GM12891 (cell line): ENCODE results near the gene RBFOX2.

Experiments used
- POLR2A ChIP-seq: IDR thresholded peaks from 2 replicates; pipeline ENCODE4 v1.6.1; 2011; ENCODE audit warnings: low read depth, low read length, control low read depth
- TAF1 ChIP-seq: IDR thresholded peaks from 2 replicates; pipeline ENCODE4 v1.6.1; 2011; ENCODE audit warnings: low read depth, low read length, control low read depth

- TF ChIP-seq POLR2A (no peak), TAF1 (no peak)
These were observed 84.2 kb downstream of the RBFOX2 start for GRCh38 chr22:35944458-35944857.
